DLD1 (cell line): Measurements from ENCODE around the gene ERBB4.

Experiments used
- in situ Hi-C: cut with HindIII; loops from 2 replicates; pipeline ENCODE4 v1.10.0; 2017; ENCODE audit warnings: low sequenced_read_pairs

Gene ERBB4

GRCh38 chr2:211447548-211447947 is 1091.1 kb downstream of the ERBB4 start:
- in situ Hi-C loops = no loop called here

GRCh38 chr2:211440107-211440506 is 1098.5 kb downstream of the ERBB4 start:
- in situ Hi-C loops = no loop called here

DNA sequence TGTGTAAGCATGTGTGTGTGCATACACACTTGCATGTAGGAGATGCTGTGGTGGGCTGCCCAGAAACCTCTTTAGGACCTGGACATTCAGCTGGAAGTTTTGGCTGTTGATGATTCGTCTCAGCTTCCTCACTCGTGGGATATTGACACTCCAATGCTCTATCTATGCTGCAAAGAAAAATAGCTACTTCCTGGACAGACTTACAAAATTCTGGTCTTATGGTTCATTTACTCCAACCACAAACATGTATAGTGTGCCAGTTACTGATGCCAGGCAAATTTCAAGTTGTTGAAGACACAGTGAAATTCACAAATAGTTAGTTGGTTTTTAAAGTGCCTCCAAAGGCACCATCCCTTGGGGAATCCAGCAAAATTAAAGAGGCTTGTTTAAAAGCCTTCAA is 1099.6 kb downstream of the ERBB4 start:
- in situ Hi-C loops = no loop called here

DNA sequence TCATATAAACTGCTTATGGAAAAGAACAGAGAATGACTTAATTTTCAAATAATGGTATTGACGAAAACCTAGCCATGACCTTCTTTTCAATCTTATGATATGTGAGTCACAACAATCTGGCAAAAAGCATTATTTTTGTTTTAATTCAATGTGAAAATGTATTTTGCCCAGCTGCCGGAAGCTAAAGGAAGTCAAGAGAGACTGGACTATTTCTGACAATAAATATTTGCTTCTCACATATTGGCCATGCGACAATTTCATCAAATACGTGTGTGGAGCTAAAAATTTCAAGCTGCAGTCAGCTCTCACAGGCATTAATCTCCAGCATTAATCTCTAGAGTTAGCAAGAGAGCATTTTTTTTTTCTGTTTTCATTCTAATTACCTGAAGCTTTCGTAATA is 1101.2 kb downstream of the ERBB4 start:
- in situ Hi-C loops = no loop called here

GRCh38 chr2:211436182-211436581 is 1102.4 kb downstream of the ERBB4 start:
- in situ Hi-C loops = no loop called here

DNA sequence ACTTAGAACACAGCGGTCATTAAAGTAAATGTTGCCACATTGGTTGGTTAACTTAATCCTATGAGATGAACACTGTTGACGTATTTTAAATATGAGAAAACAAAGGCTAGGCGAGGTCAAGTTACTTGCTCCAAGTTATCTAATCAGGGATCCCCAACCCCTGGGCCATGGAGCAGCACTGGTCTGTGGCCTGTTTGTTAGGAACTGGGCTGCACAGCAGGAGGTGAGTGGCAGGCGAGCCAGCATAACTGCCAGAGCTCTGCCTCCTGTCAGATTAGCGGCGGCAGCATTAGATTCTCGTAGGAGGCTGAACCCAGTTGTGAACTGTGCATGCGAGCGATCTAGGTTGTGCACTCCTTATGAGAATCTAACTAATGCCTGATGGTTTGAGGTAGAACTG is 1103.3 kb downstream of the ERBB4 start:
- in situ Hi-C loops = no loop called here

GRCh38 chr2:211434773-211435172 is 1103.8 kb downstream of the ERBB4 start:
- in situ Hi-C loops = no loop called here

DNA sequence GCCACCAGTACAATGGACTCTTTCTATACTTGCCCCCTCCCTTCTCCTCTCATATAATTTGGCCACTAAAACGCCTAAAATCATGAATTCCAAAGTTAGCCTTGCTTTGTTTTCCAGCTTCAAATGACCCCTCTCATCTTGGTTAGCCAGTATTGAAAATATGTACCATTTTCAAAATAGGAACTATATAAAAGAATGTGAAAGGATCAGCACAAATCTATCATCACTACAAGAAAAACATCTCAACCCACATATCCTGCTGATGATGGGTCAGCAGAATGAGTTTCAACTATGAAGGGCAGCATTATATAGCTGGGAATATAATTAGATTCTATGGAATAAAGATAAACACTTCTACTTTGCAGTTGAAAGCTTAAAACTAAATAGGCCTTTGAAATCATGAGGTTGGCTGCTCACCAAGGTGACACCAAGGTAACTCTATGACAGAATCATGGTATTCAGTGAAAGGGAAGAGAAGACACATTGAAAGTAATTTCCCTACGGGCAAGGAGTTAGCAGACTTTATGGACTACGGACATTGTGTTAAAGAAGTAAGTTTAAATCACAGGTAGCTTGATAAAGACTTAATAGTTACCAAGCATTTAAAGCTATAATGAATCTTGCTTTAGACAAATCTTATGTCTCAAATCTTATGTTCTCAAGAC is 1109.2 kb downstream of the ERBB4 start:
- in situ Hi-C loops = no loop called here

GRCh38 chr2:211426240-211426639 is 1112.4 kb downstream of the ERBB4 start:
- in situ Hi-C loops = no loop called here

- in situ Hi-C loops = no loop called here
These were observed 1115.6 kb downstream of the ERBB4 start for GRCh38 chr2:211423018-211423417.

- in situ Hi-C loops = loop anchor here (5.0 kb wide), 1 partner anchor 45 kb away; no protein-coding TSS in a partner anchor
These were observed 1121.1 kb downstream of the ERBB4 start for GRCh38 chr2:211417544-211417943.

DNA sequence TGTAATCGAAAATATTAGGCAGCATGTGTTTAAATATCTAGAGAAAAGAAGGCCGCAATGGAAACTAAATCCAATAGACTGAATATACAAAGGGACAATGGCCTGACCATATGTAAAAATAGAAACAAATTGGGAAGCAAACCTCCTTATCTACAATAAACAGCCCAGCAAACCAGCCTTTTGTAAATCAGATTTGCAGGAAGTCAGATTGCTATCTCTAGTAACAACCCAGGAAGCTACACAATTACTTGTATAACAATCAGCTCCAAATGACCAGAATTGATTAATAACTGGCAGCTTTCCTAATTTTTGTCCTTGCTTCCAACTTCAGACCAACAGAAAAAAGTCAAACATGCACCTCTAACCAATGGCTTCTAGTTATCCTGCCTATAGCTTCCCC is 1122.2 kb downstream of the ERBB4 start:
- in situ Hi-C loops = loop anchor here (5.0 kb wide), 1 partner anchor 44 kb away; no protein-coding TSS in a partner anchor

DNA sequence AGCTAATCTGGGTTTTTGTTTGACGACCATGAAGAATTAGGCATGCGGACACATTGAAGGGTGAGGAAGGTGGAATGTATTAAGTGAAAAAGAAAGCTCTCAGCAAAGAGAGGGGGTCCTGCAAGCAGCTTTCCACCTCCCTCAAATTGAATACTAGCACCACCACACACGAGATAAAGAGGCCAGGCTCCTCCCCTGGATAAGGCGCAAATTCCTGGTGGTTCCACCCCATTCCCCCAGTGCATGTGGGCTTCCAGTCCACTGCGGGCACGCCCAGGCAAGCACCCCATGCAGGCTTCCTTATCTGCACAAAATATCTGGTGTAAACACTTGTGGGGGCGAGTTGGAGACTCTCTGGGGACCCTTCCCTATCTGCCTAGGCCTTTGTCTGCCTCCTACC is 1124.9 kb downstream of the ERBB4 start:
- in situ Hi-C loops = no loop called here

GRCh38 chr2:211408483-211408891 is 1130.1 kb downstream of the ERBB4 start:
- in situ Hi-C loops = no loop called here

DNA sequence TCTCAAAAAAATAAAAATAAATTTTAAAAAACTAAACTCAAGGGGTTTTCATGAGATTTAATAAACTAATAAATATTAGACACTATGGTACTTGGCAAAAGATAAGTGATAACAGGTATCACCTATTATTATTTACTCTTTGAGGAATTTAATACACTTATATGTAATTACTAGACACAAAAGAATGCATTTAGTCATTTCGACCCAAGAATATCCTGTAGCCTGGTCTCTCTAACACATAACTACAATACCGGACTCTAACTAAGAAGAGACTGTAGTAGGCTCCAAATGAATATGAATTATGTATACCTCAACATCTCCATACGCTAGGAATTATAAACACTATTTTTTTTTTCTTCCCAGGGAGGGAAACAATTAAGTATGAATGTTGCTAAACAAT is 1131.5 kb downstream of the ERBB4 start:
- in situ Hi-C loops = no loop called here

- in situ Hi-C loops = no loop called here
These were observed 1133.6 kb downstream of the ERBB4 start for GRCh38 chr2:211405036-211405435.

DNA sequence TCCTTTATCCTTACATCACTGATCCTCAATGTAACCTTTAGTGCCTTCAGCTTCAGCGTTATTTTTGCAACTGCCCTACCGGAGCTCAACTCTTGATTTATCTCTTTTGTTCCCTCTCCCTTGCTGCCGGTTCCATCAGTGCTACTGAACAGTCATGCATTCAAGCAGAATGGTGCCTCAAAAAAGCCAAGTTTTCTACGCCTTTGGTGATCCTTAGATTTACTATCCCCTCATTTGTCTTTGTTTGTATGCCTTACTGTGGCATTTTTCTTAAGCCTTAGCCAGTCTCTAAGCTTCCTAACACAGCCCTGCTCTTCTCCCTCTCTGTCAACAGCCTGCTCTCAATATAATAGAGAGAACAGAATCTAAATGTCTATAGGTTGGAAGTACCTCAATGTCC is 1134.5 kb downstream of the ERBB4 start:
- in situ Hi-C loops = no loop called here

GRCh38 chr2:211401328-211401727 is 1137.3 kb downstream of the ERBB4 start:
- in situ Hi-C loops = no loop called here

DNA sequence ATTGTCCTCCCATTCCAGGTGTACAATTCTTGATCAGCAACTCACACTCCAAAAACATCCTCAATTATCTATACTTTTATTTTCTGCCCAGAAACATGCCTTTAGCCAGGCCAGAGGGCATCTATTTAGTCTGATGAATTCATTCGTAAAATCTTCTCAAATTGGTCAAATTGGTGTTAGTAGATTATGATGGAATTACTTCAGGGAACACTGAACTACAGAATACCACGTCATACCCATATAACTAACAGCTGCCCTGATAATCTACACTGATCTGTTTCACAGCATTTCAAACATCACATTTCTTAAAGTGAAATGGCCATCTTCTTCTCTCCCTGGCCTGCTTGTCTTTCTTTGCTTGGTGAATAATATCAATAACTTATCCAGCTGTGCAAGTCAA is 1140.8 kb downstream of the ERBB4 start:
- in situ Hi-C loops = no loop called here

GRCh38 chr2:211396815-211397214 is 1141.8 kb downstream of the ERBB4 start:
- in situ Hi-C loops = no loop called here

GRCh38 chr2:211391189-211391567 is 1147.4 kb downstream of the ERBB4 start:
- in situ Hi-C loops = no loop called here

DNA sequence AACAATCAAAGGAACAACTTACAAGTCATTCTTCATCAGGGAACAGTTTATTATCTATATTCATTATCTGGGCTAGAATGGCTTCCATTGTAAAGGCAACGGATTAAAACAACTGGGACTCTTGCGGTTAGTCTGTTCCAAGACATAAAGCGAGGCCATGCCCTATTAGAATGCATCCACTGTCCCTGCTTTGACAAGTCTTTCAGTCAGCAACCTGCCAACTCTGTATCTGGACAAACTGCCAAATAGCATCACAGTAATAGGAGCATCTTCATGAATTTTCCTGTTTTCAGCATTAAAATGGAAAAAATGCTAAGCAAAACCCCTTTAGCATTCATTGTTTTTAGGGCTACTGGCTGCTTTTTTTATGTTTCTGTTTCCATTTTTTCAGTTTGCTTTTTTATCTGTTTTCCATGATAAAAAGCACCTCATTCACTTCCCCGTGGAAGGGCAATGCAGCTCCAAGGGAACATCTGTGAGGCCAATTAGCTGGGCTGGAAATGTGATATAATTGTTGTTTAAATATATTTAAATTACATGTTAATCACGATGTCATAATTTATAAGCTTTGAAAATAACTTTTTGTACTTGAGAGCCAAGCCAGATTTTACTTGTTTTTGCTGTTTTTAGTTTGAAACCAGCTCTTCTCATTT is 1147.9 kb downstream of the ERBB4 start:
- in situ Hi-C loops = no loop called here

GRCh38 chr2:211387734-211388133 is 1150.9 kb downstream of the ERBB4 start:
- in situ Hi-C loops = no loop called here
